Keratinocyte (primary cell): ENCODE results near the gene ABHD6. TPM values are rescaled to one million over a fixed set of nuclear protein-coding genes. Genes with fewer than 3 reads are reported as not detected.

ENCODE experiments used
- DNase-seq: peaks from one replicate; pipeline ENCODE4 v3.0.0-alpha.2; 2011; ENCODE audit warnings: low read depth, missing footprints, low spot score
- FAIRE-seq: peaks from 2 replicates; lab custom pipeline; 2011; peaks lifted over from hg19 to GRCh38; lab: Jason Lieb, UNC
- H2AFZ ChIP-seq: 2 replicates; pipeline ENCODE4 v1.6.0; 2012; ENCODE audit warnings: low read length, control low read depth, inconsistent platforms; ENCODE audit not compliant: control insufficient read depth
- H3K27ac ChIP-seq: 2 replicates; pipeline ENCODE4 v1.5.1; 2011; ENCODE audit warnings: low read length; ENCODE audit not compliant: control insufficient read depth, insufficient read depth
- H3K27me3 ChIP-seq: 3 replicates; pipeline ENCODE4 v1.6.0; 2011; ENCODE audit warnings: low read length; ENCODE audit not compliant: control insufficient read depth, insufficient read depth; ENCODE audit errors: extremely low read depth
- H3K36me3 ChIP-seq, 2 experiments: 2 replicates in 1 of 2; 3 replicates in 1 of 2; pipeline ENCODE4 v1.5.1; 2011; ENCODE audit warnings: low read length in 2 of 2, mild to moderate bottlenecking in 1 of 2; ENCODE audit not compliant: control insufficient read depth in 2 of 2, insufficient read depth in 2 of 2; ENCODE audit errors: extremely low read depth in 1 of 2
- H3K4me1 ChIP-seq: 3 replicates; pipeline ENCODE4 v1.5.1; 2011; ENCODE audit warnings: low read length; ENCODE audit not compliant: control insufficient read depth, insufficient read depth; ENCODE audit errors: extremely low read depth
- H3K4me2 ChIP-seq: 3 replicates; pipeline ENCODE4 v1.6.0; 2011; ENCODE audit warnings: low read depth, low read length; ENCODE audit not compliant: control insufficient read depth, insufficient read depth; ENCODE audit errors: extremely low read depth
- H3K4me3 ChIP-seq, 3 experiments: fragments of 200-600 bp in 1 of 3; sonication (generic) in 1 of 3; 2 replicates in 2 of 3; 3 replicates in 1 of 3; pipeline ENCODE4 v1.5.1; 2011 to 2016; ENCODE audit warnings: low read length in 3 of 3, mild to moderate bottlenecking in 3 of 3, control low read depth in 2 of 3, inconsistent platforms in 1 of 3, low read depth in 1 of 3, mixed read lengths in 1 of 3, mixed run types in 1 of 3, moderate library complexity in 1 of 3; ENCODE audit not compliant: control insufficient read depth in 2 of 3, insufficient read depth in 2 of 3; ENCODE audit errors: extremely low read depth in 1 of 3
- H3K79me2 ChIP-seq: 2 replicates; pipeline ENCODE4 v1.6.0; 2012; ENCODE audit warnings: low read length; ENCODE audit not compliant: control insufficient read depth, insufficient read depth
- H3K9ac ChIP-seq: 3 replicates; pipeline ENCODE4 v1.6.0; 2011; ENCODE audit warnings: low read length; ENCODE audit not compliant: control insufficient read depth, insufficient read depth; ENCODE audit errors: extremely low read depth
- H3K9me1 ChIP-seq: 3 replicates; pipeline ENCODE4 v1.6.0; 2011; ENCODE audit warnings: low read length; ENCODE audit not compliant: control insufficient read depth, insufficient read depth; ENCODE audit errors: extremely low read depth
- H3K9me3 ChIP-seq: 2 replicates; pipeline ENCODE4 v1.5.1; 2012; ENCODE audit warnings: low read depth, low read length; ENCODE audit not compliant: control insufficient read depth
- H4K20me1 ChIP-seq: 3 replicates; pipeline ENCODE4 v1.6.0; 2011; ENCODE audit warnings: low read length; ENCODE audit not compliant: control insufficient read depth, insufficient read depth; ENCODE audit errors: extremely low read depth
- EZH2 ChIP-seq: IDR thresholded peaks from one replicate; pipeline ENCODE4 v1.6.1; 2012; ENCODE audit warnings: inconsistent platforms, mild to moderate bottlenecking, low read length, moderate library complexity
- dilution Hi-C: fragments of 300-500 bp; cut with MboI; formaldehyde crosslinking; loops from one replicate; pipeline ENCODE4 v1.7.0; 2020; ENCODE audit warnings: low sequenced_read_pairs; ENCODE audit not compliant: extremely low pct_ligation_motif_present
- polyA plus RNA-seq, 5 experiments: library from polyadenylated mRNA; depleted of rRNA in 3 of 5; stranded (reverse) in 3 of 5; stranded (forward) in 1 of 5; unstranded in 1 of 5; fragments of >200 nt; gene quantifications; 1 replicate in 1 of 5; 2 replicates in 3 of 5; 3 replicates in 1 of 5; pipeline versions ENCODE4 v1.2.1 to v1.2.3, GENCODE V29; 2011 to 2012; ENCODE audit warnings: missing spikeins in 2 of 5, low read depth in 1 of 5, low replicate concordance in 1 of 5
- TF ChIP-seq, protein P1 (sequence below), 3 experiments: IDR thresholded peaks in 1 of 3; conservative IDR thresholded peaks in 1 of 3; optimal IDR thresholded peaks in 1 of 3; 2 replicates in 2 of 3; 3 replicates in 1 of 3; pipeline versions ENCODE3 to v1.5.1; 2011; ENCODE audit warnings: low read length in 3 of 3, mild to moderate bottlenecking in 3 of 3, moderate library complexity in 2 of 3, control low read depth in 1 of 3, inconsistent platforms in 1 of 3; ENCODE audit not compliant: insufficient read depth in 2 of 3; ENCODE audit errors: extremely low read depth in 1 of 3

The ABHD6 gene
- polyA plus RNA-seq, 1 donor (not counting 4 experiments of a cell fraction or from before 2014, with no cell fraction given), result 15.2 TPM

DNA sequence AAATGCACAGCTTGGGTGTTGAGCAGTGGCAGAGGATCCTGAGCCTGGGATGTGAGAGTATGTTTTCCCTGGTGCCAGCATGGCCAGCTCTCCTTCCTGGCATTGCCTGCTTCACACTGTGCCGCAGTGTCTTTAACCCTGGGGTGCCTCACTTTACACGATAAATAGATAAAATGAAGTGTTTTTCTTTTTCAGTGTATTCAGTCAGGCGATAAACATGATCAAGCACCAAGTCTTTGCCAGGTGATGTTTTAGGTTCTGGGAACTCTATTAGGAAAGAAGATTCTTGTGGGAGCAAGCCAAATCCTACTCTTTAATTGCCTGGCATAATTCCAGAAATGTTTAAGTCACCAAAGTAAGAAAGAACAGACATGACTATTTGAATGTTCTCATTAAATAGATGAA lies 14.0 kb downstream of the ABHD6 start:
- H3K4me3 ChIP-seq, result no peak overlapping the region
- dilution Hi-C loops, result no loop called here
- no peaks in the 10 kb centered on the region for H3K27me3 ChIP-seq
- peaks cover 3% of the 10 kb centered on the region for H3K4me1 ChIP-seq
- H3K36me3 ChIP-seq, result no peaks in the 10 kb centered on the region
- no peak overlapping the region for H3K4me2 ChIP-seq
- no peaks in the 10 kb centered on the region for H3K9me3 ChIP-seq
- H2AFZ ChIP-seq, result no peak overlapping the region
- H3K27ac ChIP-seq, result no peak overlapping the region
- no peaks in the 10 kb centered on the region for H3K9me1 ChIP-seq
- H4K20me1 ChIP-seq, result peaks cover 3% of the 10 kb centered on the region
- no peaks in the 10 kb centered on the region for H3K79me2 ChIP-seq
- peak; percentile 49 for FAIRE-seq
- no peak for DNase-seq
- H3K9ac ChIP-seq, result no peak overlapping the region
- no peak for TF ChIP-seq EZH2
- TF ChIP-seq, protein P1, sequence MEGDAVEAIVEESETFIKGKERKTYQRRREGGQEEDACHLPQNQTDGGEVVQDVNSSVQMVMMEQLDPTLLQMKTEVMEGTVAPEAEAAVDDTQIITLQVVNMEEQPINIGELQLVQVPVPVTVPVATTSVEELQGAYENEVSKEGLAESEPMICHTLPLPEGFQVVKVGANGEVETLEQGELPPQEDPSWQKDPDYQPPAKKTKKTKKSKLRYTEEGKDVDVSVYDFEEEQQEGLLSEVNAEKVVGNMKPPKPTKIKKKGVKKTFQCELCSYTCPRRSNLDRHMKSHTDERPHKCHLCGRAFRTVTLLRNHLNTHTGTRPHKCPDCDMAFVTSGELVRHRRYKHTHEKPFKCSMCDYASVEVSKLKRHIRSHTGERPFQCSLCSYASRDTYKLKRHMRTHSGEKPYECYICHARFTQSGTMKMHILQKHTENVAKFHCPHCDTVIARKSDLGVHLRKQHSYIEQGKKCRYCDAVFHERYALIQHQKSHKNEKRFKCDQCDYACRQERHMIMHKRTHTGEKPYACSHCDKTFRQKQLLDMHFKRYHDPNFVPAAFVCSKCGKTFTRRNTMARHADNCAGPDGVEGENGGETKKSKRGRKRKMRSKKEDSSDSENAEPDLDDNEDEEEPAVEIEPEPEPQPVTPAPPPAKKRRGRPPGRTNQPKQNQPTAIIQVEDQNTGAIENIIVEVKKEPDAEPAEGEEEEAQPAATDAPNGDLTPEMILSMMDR (optimal IDR thresholded peaks at IDR 0.05 in 1 of 3, IDR thresholded peaks at IDR 0.05 in 1 of 3, conservative IDR thresholded peaks at IDR 0.05 in 1 of 3; ENCODE audit: extremely low read depth in 1 of 3, insufficient read depth in 2 of 3, low read length in 3 of 3), result no peak

DNA sequence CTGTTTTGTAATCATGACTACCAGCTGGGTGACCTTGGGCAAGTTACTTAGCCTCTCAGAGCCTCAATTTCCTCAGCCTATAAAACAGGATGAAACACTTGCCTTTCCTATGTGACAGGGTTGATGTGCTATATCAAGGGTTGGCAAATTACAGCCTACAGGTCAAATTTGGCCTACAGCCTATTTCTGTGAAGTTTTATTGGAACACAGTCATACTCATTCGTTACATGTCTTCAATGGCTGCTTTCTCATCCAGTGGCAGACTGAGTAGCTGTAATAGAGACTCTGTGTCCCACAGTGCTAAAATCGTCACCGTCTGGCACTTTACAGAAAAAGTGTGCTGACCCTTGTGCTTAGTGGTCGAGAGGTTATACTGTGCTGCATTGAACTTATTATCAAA lies 16.6 kb downstream of the ABHD6 start:
- no peak overlapping the region for H3K9ac ChIP-seq
- H3K79me2 ChIP-seq, result no peaks in the 10 kb centered on the region
- peaks cover 3% of the 10 kb centered on the region for H3K4me1 ChIP-seq
- DNase-seq (no peak), FAIRE-seq (no peak)
- no peaks in the 10 kb centered on the region for H3K9me1 ChIP-seq
- H3K27ac ChIP-seq, result no peak overlapping the region
- no peaks in the 10 kb centered on the region for H3K27me3 ChIP-seq
- dilution Hi-C loops, result no loop called here
- H3K9me3 ChIP-seq, result no peaks in the 10 kb centered on the region
- TF ChIP-seq EZH2, result no peak
- TF ChIP-seq, protein P1 (optimal IDR thresholded peaks at IDR 0.05 in 1 of 3, IDR thresholded peaks at IDR 0.05 in 1 of 3, conservative IDR thresholded peaks at IDR 0.05 in 1 of 3; ENCODE audit: extremely low read depth in 1 of 3, insufficient read depth in 2 of 3, low read length in 3 of 3), result no peak
- H3K4me2 ChIP-seq, result no peak overlapping the region
- H4K20me1 ChIP-seq, result peaks cover 3% of the 10 kb centered on the region
- no peak overlapping the region for H2AFZ ChIP-seq
- H3K4me3 ChIP-seq, result no peak overlapping the region
- peaks cover 0 to 5% of the 10 kb centered on the region in 2 experiments for H3K36me3 ChIP-seq
